ENCODE data around the gene CACNB1. TPM values are rescaled to one million over a fixed set of nuclear protein-coding genes. Genes with fewer than 3 reads are reported as not detected.

CACNB1 gene
- total and polyA plus RNA-seq, 2 of the 13 experiments (the other 11 are each of a cell fraction or from before 2014, with no cell fraction given) = 0.75 to 1.5 TPM

DNA sequence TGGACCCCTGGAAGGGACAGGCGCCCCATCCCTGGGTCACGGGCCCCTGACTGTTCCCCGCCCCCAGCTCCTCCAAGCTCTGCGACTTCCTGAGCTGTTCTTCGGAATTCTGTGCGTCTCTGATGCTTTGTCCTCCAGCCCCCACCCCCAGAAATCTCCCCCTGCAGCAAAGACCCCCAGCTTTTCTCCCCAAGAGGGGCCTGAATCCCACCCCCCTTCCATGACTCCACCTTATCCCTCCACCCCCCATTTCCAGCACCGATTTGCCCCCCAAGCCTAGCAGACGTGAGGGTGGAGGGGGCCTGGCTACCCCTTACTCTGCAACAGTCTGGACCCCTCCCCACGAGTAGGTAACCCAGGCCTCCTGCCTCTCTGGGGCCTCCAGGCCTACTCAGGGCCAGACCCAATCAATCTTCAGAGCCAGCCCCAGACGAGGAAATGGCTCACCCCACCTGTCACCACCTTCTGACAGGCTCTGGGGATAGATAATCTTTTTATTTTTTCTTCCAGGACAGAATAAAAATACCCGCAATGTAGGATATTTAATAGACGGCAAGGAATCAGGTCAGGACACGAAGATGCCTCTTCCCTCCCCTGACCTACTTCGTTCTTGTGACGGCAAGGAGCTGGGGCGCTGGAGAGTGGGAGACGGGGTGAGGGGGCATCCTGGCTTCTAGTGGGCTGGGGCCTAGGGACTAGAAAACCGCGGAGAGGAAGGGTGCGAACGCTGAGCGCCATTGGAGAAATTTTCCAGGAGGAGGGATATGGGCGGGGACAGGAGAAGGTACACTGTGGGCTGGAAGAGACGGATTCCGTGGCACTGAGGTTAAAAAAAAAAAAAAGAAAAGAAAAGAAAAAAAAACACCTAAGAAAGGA lies 45.3 kb downstream of the CACNB1 start:
- ChIA-PET POLR2A (interaction anchor here (0.7 to 2.5 kb wide), 7 partner anchors 8 to 283 kb away, joined by 3 to 28 read pairs (median 12); partner anchors contain the start of genes LASP1 and RPL19), CTCF (ENCODE audit: low intra/inter-chr PET ratio, low total read pairs) (interaction anchor here (1.4 to 2.5 kb wide), 4 partner anchors 12 to 285 kb away, joined by 4 to 33 read pairs (median 14); no protein-coding TSS in a partner anchor)
- Histone ChIP-seq H3K9ac (ENCODE audit: insufficient read depth, low read depth, low read length) (0 out of 2 replicates have a peak overlapping the region, but pooled peaks have one; percentile 51), H3K79me2 (ENCODE audit: insufficient read depth, low read length) (no peaks in the 10 kb centered on the region), H3K4me2 (ENCODE audit: low read depth, low read length) (peak overlapping the region; percentile 97), H3K27ac (ENCODE audit: extremely low read length, insufficient read depth, low read length) (no peak overlapping the region), H2AFZ (ENCODE audit: low read length) (no peak overlapping the region), H3K27me3 (ENCODE audit: control insufficient read depth in 1 of 2, insufficient read depth in 2 of 2, low read length in 2 of 2) (peaks cover 8 to 45% of the 10 kb centered on the region in 2 experiments), H4K20me1 (ENCODE audit: insufficient read depth, low read length) (0 out of 2 replicates have a peak, but pooled peaks cover 2% of the 10 kb centered on the region), H3K36me3 (replicated peaks in 1 of 2; ENCODE audit: control insufficient read depth in 1 of 2, insufficient read depth in 2 of 2, low read length in 2 of 2) (no peaks in the 10 kb centered on the region), H3K9me3 (ENCODE audit: low read length) (no peaks in the 10 kb centered on the region), H3K4me3 (replicated peaks in 1 of 3; ENCODE audit: insufficient read depth in 1 of 3, low read depth in 2 of 3, low read length in 3 of 3) (peak overlapping the region; percentile 13 to 95 (median 69); a peak in 3 of 6 replicates), H3K4me1 (ENCODE audit: insufficient read depth, low read length) (peaks cover 41% of the 10 kb centered on the region)
- BruUV-seq (replicated peaks) = no TSS peak
- FAIRE-seq (no peak), ATAC-seq (no peak), DNase-seq (ENCODE audit: low spot score) (no peak)
- in situ Hi-C loops (cut with HindIII; ENCODE audit: extremely low pct_ligation_motif_present, low pct_unique_long_range_greater_than_20kb) = loop anchor here (5.0 to 25.0 kb wide), 4 partner anchors 80 to 390 kb away; partner anchors contain the start of gene PSMB3
- 43% methylated on average over 25 of the region's 25 CpGs for WGBS (ENCODE audit: low lambda C conversion rate)
- intact Hi-C loops (cut with micrococcal nuclease; ENCODE audit: unreplicated experiment) = loop anchor here (5.0 to 10.0 kb wide), 2 partner anchors 237 to 280 kb away; partner anchors contain the start of gene LASP1
- TF ChIP-seq IKZF1 (IDR thresholded peaks at IDR 0.05) (0 out of 2 replicates have a peak, but pooled peaks have one; percentile 22), BHLHE40 (IDR thresholded peaks at IDR 0.05; ENCODE audit: low read length) (no peak), ZNF30 (CRISPR knock-in tag; IDR thresholded peaks at IDR 0.05) (no peak), TMF1 (CRISPR knock-in tag; IDR thresholded peaks at IDR 0.05; ENCODE audit: low read depth) (no peak), ZNF652 (CRISPR knock-in tag; IDR thresholded peaks at IDR 0.05; ENCODE audit: borderline replicate concordance, low read depth) (no peak), DNMT1 (CRISPR knock-in tag; IDR thresholded peaks at IDR 0.05) (0 out of 2 replicates have a peak, but pooled peaks have one; percentile 16), NFIB (CRISPR knock-in tag; IDR thresholded peaks at IDR 0.05; ENCODE audit: borderline replicate concordance) (no peak), PLRG1 (conservative IDR thresholded peaks at IDR 0.05) (no peak), NFYC (CRISPR knock-in tag; IDR thresholded peaks at IDR 0.05) (no peak), ZNF546 (CRISPR knock-in tag; conservative IDR thresholded peaks at IDR 0.05) (0 out of 2 replicates have a peak, but pooled peaks have one; percentile 11), TOPORS (CRISPR knock-in tag; IDR thresholded peaks at IDR 0.05) (no peak), MAZ (IDR thresholded peaks at IDR 0.05; ENCODE audit: borderline replicate concordance, low read depth, low read length) (no peak), MAZ (CRISPR knock-in tag; IDR thresholded peaks at IDR 0.05; ENCODE audit: low read depth) (0 out of 2 replicates have a peak, but pooled peaks have one; percentile 12), ZBTB1 (CRISPR knock-in tag; IDR thresholded peaks at IDR 0.05; ENCODE audit: borderline replicate concordance) (no peak)
- TF ChIP-seq, protein P1, sequence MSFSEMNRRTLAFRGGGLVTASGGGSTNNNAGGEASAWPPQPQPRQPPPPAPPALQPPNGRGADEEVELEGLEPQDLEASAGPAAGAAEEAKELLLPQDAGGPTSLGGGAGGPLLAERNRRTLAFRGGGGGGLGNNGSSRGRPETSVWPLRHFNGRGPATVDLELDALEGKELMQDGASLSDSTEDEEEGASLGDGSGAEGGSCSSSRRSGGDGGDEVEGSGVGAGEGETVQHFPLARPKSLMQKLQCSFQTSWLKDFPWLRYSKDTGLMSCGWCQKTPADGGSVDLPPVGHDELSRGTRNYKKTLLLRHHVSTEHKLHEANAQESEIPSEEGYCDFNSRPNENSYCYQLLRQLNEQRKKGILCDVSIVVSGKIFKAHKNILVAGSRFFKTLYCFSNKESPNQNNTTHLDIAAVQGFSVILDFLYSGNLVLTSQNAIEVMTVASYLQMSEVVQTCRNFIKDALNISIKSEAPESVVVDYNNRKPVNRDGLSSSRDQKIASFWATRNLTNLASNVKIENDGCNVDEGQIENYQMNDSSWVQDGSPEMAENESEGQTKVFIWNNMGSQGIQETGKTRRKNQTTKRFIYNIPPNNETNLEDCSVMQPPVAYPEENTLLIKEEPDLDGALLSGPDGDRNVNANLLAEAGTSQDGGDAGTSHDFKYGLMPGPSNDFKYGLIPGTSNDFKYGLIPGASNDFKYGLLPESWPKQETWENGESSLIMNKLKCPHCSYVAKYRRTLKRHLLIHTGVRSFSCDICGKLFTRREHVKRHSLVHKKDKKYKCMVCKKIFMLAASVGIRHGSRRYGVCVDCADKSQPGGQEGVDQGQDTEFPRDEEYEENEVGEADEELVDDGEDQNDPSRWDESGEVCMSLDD (CRISPR knock-in tag; IDR thresholded peaks at IDR 0.05; ENCODE audit: borderline replicate concordance) = no peak
- TF ChIP-seq, protein P2, sequence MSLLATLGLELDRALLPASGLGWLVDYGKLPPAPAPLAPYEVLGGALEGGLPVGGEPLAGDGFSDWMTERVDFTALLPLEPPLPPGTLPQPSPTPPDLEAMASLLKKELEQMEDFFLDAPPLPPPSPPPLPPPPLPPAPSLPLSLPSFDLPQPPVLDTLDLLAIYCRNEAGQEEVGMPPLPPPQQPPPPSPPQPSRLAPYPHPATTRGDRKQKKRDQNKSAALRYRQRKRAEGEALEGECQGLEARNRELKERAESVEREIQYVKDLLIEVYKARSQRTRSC (CRISPR knock-in tag; IDR thresholded peaks at IDR 0.05; ENCODE audit: low read depth) = no peak
- TF ChIP-seq, protein P3, sequence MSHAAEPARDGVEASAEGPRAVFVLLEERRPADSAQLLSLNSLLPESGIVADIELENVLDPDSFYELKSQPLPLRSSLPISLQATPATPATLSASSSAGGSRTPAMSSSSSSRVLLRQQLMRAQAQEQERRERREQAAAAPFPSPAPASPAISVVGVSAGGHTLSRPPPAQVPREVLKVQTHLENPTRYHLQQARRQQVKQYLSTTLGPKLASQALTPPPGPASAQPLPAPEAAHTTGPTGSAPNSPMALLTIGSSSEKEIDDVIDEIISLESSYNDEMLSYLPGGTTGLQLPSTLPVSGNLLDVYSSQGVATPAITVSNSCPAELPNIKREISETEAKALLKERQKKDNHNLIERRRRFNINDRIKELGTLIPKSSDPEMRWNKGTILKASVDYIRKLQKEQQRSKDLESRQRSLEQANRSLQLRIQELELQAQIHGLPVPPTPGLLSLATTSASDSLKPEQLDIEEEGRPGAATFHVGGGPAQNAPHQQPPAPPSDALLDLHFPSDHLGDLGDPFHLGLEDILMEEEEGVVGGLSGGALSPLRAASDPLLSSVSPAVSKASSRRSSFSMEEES (CRISPR knock-in tag; IDR thresholded peaks at IDR 0.05) = no peak
- TF ChIP-seq, protein P4, sequence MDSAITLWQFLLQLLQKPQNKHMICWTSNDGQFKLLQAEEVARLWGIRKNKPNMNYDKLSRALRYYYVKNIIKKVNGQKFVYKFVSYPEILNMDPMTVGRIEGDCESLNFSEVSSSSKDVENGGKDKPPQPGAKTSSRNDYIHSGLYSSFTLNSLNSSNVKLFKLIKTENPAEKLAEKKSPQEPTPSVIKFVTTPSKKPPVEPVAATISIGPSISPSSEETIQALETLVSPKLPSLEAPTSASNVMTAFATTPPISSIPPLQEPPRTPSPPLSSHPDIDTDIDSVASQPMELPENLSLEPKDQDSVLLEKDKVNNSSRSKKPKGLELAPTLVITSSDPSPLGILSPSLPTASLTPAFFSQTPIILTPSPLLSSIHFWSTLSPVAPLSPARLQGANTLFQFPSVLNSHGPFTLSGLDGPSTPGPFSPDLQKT (CRISPR knock-in tag; IDR thresholded peaks at IDR 0.05; ENCODE audit: borderline replicate concordance) = no peak
